OCI-LY7 (cell line): ENCODE measurements around the gene CD200. TPM values are rescaled to one million over a fixed set of nuclear protein-coding genes. Genes with fewer than 3 reads are reported as not detected.

Experiments
- BruUV-seq: library from RNA; stranded (reverse); fragments of 400-500 nt; replicated peaks from 2 replicates; lab custom pipeline; 2021; lab: Mats Ljungman, UMichigan
- CTCF ChIA-PET: fragments of 300-600 bp; sonication (Branson Sonifier 250); formaldehyde crosslinking; loops from one replicate; lab custom pipeline; 2022; ENCODE audit warnings: antibody characterized with exemption; ENCODE audit not compliant: unreplicated experiment; lab: Charles Lee
- POLR2A ChIA-PET: fragments of 300-600 bp; sonication (Branson Sonifier 250); formaldehyde crosslinking; loops from one replicate; lab custom pipeline; 2022; ENCODE audit warnings: antibody characterized with exemption; lab: Charles Lee
- DNase-seq: peaks from one replicate; pipeline ENCODE4 v3.0.0-alpha.2; 2015; ENCODE audit warnings: low spot score
- H2AFZ ChIP-seq: fragments of 200-600 bp; sonication (generic), shearing (Covaris generic); 2 replicates; pipeline ENCODE4 v1.6.1; 2014; ENCODE audit warnings: mild to moderate bottlenecking, antibody characterized with exemption, low read length, moderate library complexity
- H3K27ac ChIP-seq: fragments of 200-600 bp; sonication (generic); 2 replicates; pipeline ENCODE4 v1.5.1; 2014; ENCODE audit warnings: mixed run types, low read depth, mild to moderate bottlenecking, moderate library complexity, low read length, inconsistent platforms; ENCODE audit not compliant: poor library complexity, severe bottlenecking
- H3K36me3 ChIP-seq: fragments of 200-600 bp; sonication (generic); 2 replicates; pipeline ENCODE4 v1.6.1; 2014; ENCODE audit warnings: mild to moderate bottlenecking, antibody characterized with exemption, low read length, moderate library complexity, mixed read lengths; ENCODE audit not compliant: insufficient read depth
- H3K4me1 ChIP-seq: fragments of 200-600 bp; sonication (generic); 2 replicates; pipeline ENCODE4 v1.5.1; 2014; ENCODE audit warnings: mild to moderate bottlenecking, low read length; ENCODE audit not compliant: insufficient read depth, poor library complexity, severe bottlenecking
- H3K4me2 ChIP-seq: fragments of 200-600 bp; sonication (generic); 2 replicates; pipeline ENCODE4 v1.6.1; 2014; ENCODE audit warnings: mild to moderate bottlenecking, low read length
- H3K4me3 ChIP-seq: fragments of 200-600 bp; sonication (generic); 2 replicates; pipeline ENCODE4 v1.5.1; 2014; ENCODE audit warnings: mild to moderate bottlenecking, low read depth, low read length; ENCODE audit not compliant: poor library complexity, severe bottlenecking
- H3K79me2 ChIP-seq: fragments of 200-600 bp; sonication (generic); 2 replicates; pipeline ENCODE4 v1.6.1; 2016; ENCODE audit warnings: low read depth, mild to moderate bottlenecking, low read length, moderate library complexity, mixed read lengths; ENCODE audit not compliant: insufficient read depth
- H3K9me2 ChIP-seq: fragments of 200-600 bp; sonication (generic); 2 replicates; pipeline ENCODE4 v1.6.1; 2016; ENCODE audit warnings: mild to moderate bottlenecking, low read length, mixed read lengths; ENCODE audit not compliant: insufficient read depth
- H3K9me3 ChIP-seq: fragments of 200-600 bp; sonication (generic); 2 replicates; pipeline ENCODE4 v1.6.1; 2014; ENCODE audit warnings: mild to moderate bottlenecking, mixed run types, low read length, mixed read lengths
- H4K20me1 ChIP-seq: fragments of 200-600 bp; sonication (generic); 2 replicates; pipeline ENCODE4 v1.6.1; 2014; ENCODE audit warnings: mild to moderate bottlenecking, antibody characterized with exemption, low read length, moderate library complexity, mixed read lengths; ENCODE audit not compliant: insufficient read depth
- EZH2phosphoT487 ChIP-seq: fragments of 200-600 bp; sonication (generic); IDR thresholded peaks from 2 replicates; pipeline ENCODE4 v1.6.1; 2018; ENCODE audit warnings: low read depth, borderline replicate concordance, mild to moderate bottlenecking, mixed run types, antibody characterized with exemption, low read length, moderate library complexity, mixed read lengths
- intact Hi-C: fragments of 100-400 bp; cut with micrococcal nuclease; formaldehyde crosslinking; loops from one replicate; pipeline ENCODE4 v1.10.0; 2022; ENCODE audit not compliant: unreplicated experiment
- total RNA-seq, 2 experiments: library from RNA; depleted of rRNA in 1 of 2; stranded (reverse); fragments of >200 nt in 1 of 2; shearing (Covaris generic) in 1 of 2; gene quantifications; 2 replicates each; pipeline ENCODE4 v1.2.3, GENCODE V29; 2014 to 2022
- TF ChIP-seq, protein P1 (sequence below): fragments of 200-600 bp; sonication (generic); conservative IDR thresholded peaks from 2 replicates; pipeline ENCODE4 v1.5.1; 2014; ENCODE audit warnings: mild to moderate bottlenecking, antibody characterized with exemption, low read length, moderate library complexity, mixed read lengths

The CD200 gene
- total RNA-seq, 2 experiments from 2014 or later: not detected

DNA sequence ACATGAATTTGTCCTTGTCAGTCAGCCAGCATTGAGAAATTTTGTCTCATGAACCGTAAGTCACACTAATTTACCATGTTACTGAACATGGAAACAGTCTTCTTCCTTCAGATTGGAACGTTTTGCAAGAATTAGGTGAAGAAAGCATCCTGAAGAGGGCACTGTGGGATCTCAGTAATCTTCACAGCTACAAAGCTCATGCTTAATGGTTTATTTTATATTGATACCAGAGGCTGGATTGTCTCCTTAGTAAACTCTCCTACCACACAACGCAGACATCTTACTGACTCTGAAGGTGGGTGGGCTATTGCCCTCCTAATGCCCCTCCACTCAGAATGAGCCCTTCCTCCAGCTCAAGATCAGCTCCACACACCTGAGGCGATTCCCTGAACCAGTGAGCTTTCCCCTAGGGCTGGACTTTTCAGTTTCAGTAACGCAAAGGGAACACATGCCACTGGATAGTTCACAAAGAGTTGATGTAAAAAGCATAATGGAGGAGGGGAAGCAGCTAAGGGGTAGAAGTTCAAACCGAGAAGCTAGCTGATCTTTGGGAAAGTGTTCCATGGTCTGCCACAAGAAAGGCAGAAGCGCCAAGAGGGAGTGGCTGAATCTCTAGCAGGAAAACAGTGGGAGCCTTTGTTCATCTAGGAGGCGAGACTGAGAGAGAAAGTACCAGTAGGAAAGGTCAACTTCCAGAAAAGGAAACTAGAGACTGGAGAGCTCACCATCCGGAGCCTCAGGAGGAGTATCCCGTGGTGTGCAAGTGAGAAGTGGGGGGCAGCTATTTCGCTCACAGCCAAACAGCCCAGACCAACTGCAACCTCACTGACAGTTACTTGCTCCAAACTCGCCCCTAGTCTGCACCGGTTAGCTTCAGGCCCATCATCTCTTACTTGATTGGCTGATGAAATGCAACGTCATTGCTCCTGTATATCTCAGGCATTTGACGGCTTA lies 39.3 kb upstream of the CD200 start, which contains the start of gene SLC9C1:
Gene SLC9C1 (minus strand): TSS at position 849 of the 954 bp plus-strand sequence. CDS start 7,425 bp downstream, outside the sequence.
- ChIA-PET POLR2A (interaction anchor here (0.6 to 4.2 kb wide), 22 partner anchors 8 to 583 kb away, joined by 3 to 24 read pairs (median 4); partner anchors contain the start of genes BTLA and CD200), CTCF (interaction anchor here (0.7 to 2.6 kb wide), 8 partner anchors 12 to 268 kb away, joined by 3 to 17 read pairs (median 3); partner anchors contain the start of genes ATG3 and SLC35A5)
- Histone ChIP-seq H4K20me1 (no peaks in the 10 kb centered on the region), H3K4me3 (peak within 1 kb of the TSS; percentile 13), H3K27ac (peak within 1 kb of the TSS; percentile 44), H3K4me2 (peak within 1 kb of the TSS; percentile 53), H3K4me1 (peaks cover 44% of the 10 kb centered on the region), H2AFZ (peak within 1 kb of the TSS; percentile 95), H3K9me2 (no peaks in the 10 kb centered on the region), H3K79me2 (no peaks in the 10 kb centered on the region), H3K36me3 (no peaks in the 10 kb centered on the region), H3K9me3 (peaks cover 9% of the 10 kb centered on the region; the same call in 1 of the 2 replicates)
- peak; percentile 86 for DNase-seq
- BruUV-seq: no TSS peak
- intact Hi-C loops: loop anchor here (1.0 kb wide), 5 partner anchors 34 to 226 kb away; no protein-coding TSS in a partner anchor
- TF ChIP-seq EZH2phosphoT487: no peak
- TF ChIP-seq, protein P1, sequence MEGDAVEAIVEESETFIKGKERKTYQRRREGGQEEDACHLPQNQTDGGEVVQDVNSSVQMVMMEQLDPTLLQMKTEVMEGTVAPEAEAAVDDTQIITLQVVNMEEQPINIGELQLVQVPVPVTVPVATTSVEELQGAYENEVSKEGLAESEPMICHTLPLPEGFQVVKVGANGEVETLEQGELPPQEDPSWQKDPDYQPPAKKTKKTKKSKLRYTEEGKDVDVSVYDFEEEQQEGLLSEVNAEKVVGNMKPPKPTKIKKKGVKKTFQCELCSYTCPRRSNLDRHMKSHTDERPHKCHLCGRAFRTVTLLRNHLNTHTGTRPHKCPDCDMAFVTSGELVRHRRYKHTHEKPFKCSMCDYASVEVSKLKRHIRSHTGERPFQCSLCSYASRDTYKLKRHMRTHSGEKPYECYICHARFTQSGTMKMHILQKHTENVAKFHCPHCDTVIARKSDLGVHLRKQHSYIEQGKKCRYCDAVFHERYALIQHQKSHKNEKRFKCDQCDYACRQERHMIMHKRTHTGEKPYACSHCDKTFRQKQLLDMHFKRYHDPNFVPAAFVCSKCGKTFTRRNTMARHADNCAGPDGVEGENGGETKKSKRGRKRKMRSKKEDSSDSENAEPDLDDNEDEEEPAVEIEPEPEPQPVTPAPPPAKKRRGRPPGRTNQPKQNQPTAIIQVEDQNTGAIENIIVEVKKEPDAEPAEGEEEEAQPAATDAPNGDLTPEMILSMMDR: peak; percentile 87

DNA sequence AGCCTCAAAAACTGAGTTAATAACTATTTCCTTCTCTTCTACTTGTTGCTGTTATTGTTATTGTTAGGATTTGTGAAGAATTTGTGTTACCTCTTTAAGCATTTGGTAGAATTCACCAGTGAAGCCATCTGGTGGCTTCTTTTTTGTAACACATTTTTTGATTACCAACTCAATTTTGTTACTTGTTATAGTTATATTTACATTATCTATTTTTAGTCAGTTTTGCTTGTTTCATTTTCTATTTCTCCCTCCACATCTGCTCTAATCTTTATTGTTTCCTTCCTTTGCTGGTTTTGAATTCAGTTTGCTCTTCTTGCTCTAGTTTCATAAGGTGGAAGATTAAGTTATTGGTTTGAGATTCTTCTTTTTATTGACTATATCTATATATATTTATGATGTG lies 35.2 kb upstream of the CD200 start:
- Histone ChIP-seq H3K27ac (peak overlapping the region; percentile 89), H3K4me2 (peak overlapping the region; percentile 51), H3K79me2 (no peaks in the 10 kb centered on the region), H3K9me2 (no peaks in the 10 kb centered on the region), H3K36me3 (peaks cover 8% of the 10 kb centered on the region), H3K4me1 (peaks cover 51% of the 10 kb centered on the region), H3K9me3 (peaks cover 17% of the 10 kb centered on the region; the same call in 1 of the 2 replicates), H4K20me1 (no peaks in the 10 kb centered on the region), H2AFZ (peak overlapping the region; percentile 51), H3K4me3 (peak overlapping the region; percentile 19)
- POLR2A ChIA-PET: interaction anchor here (0.9 to 1.1 kb wide), 2 partner anchors 16 to 25 kb away, joined by 3 read pairs; no protein-coding TSS in a partner anchor
- no TSS peak for BruUV-seq
- intact Hi-C loops: loop anchor here (1.0 kb wide), 2 partner anchors 160 to 183 kb away; no protein-coding TSS in a partner anchor
- CTCF ChIA-PET: interaction anchor here (1.1 kb wide), 1 partner anchor 162 kb away, joined by 3 read pairs; no protein-coding TSS in a partner anchor
- TF ChIP-seq EZH2phosphoT487: no peak
- TF ChIP-seq, protein P1: peak; percentile 46; the same call in 1 of the 2 replicates
- peak; percentile 74 for DNase-seq
